Spinal cord (tissue), 10 donors: ENCODE results near the gene BTRC. TPM values are rescaled to one million over a fixed set of nuclear protein-coding genes. Genes with fewer than 3 reads are reported as not detected.
A peak's percentile ranks its signal among the peaks of the same experiment; 100 is the strongest.

ENCODE experiments used
- DNase-seq, 6 donors: peaks; one replicate each; pipeline versions ENCODE4 v3.0.0 to v3.0.0-alpha.2; 2013 to 2015; ENCODE audit warnings: low spot score in 6 of 6, low read depth in 4 of 6
- H3K27ac ChIP-seq: one replicate; pipeline ENCODE4 v1.5.1; 2013; ENCODE audit warnings: low read depth, low read length, control low read depth
- H3K27me3 ChIP-seq: one replicate; pipeline ENCODE4 v1.6.1; 2013; ENCODE audit warnings: low read length; ENCODE audit not compliant: control insufficient read depth, insufficient read depth
- H3K36me3 ChIP-seq: one replicate; pipeline ENCODE4 v1.6.1; 2013; ENCODE audit warnings: low read length; ENCODE audit not compliant: control insufficient read depth, insufficient read depth
- H3K4me1 ChIP-seq: one replicate; pipeline ENCODE4 v1.6.1; 2013; ENCODE audit warnings: low read length; ENCODE audit not compliant: control insufficient read depth, insufficient read depth
- H3K4me3 ChIP-seq: one replicate; pipeline ENCODE4 v1.5.1; 2013; ENCODE audit warnings: low read depth, low read length, control low read depth
- H3K9me3 ChIP-seq: one replicate; pipeline ENCODE4 v1.6.1; 2013; ENCODE audit warnings: low read length; ENCODE audit not compliant: control insufficient read depth, insufficient read depth
- WGBS: methylation state at CpG from one replicate; pipeline ENCODE4 v1.1.5; 2013; ENCODE audit warnings: missing lambda C conversion rate; ENCODE audit not compliant: insufficient coverage; 5-methylcytosine and 5-hydroxymethylcytosine counted together
- polyA plus RNA-seq, 2 donors: library from polyadenylated mRNA; unstranded; fragments of 120-200 nt; gene quantifications; one replicate each; pipeline ENCODE4 v1.2.1, GENCODE V29; 2013; ENCODE audit not compliant: insufficient read length in 2 of 2
- total RNA-seq, 2 donors: library from RNA; depleted of rRNA in 1 of 2; stranded (reverse); fragments of 120-200 nt in 1 of 2; fragments of >200 nt in 1 of 2; gene quantifications; one replicate each; pipeline versions ENCODE4 v1.2.3 to v1.2.4, GENCODE V29; 2013 to 2014
- donor health status: healthy.

The BTRC gene
- total and polyA plus RNA-seq, 4 donors, result 20.1 to 41.5 (median 36.5) TPM

- Histone ChIP-seq H3K4me3 (no peak overlapping the region), H3K4me1 (no peaks in the 10 kb centered on the region), H3K27me3 (no peaks in the 10 kb centered on the region), H3K36me3 (peaks cover 2% of the 10 kb centered on the region), H3K9me3 (no peaks in the 10 kb centered on the region), H3K27ac (no peak overlapping the region)
- DNase-seq, result peak in 1 of 6 donors; percentile 42
- WGBS, result no CpG with 5 or more reads among the region's 3 CpGs
Measured at GRCh38 chr10:101429423-101429822, 75.5 kb downstream of the BTRC start.

- Histone ChIP-seq H3K9me3 (no peaks in the 10 kb centered on the region), H3K27me3 (no peaks in the 10 kb centered on the region), H3K4me1 (no peaks in the 10 kb centered on the region), H3K27ac (no peak overlapping the region), H3K4me3 (no peak overlapping the region), H3K36me3 (no peaks in the 10 kb centered on the region)
- WGBS, result 97% methylated on average over 6 of the region's 6 CpGs
- DNase-seq, result no peak
Measured at GRCh38 chr10:101436302-101436701, 82.3 kb downstream of the BTRC start.

- Histone ChIP-seq H3K4me1 (peaks cover 3% of the 10 kb centered on the region), H3K4me3 (no peak overlapping the region), H3K9me3 (no peaks in the 10 kb centered on the region), H3K27ac (no peak overlapping the region), H3K36me3 (no peaks in the 10 kb centered on the region), H3K27me3 (no peaks in the 10 kb centered on the region)
- DNase-seq, result peak in 2 of 6 donors; percentile 65 to 71
- WGBS, result no CpG with 5 or more reads among the region's 5 CpGs
Measured at GRCh38 chr10:101438881-101439391, 85.0 kb downstream of the BTRC start.

GRCh38 chr10:101441541-101442455 is 87.8 kb downstream of the BTRC start:
- Histone ChIP-seq H3K4me3 (no peak overlapping the region), H3K36me3 (no peaks in the 10 kb centered on the region), H3K4me1 (peaks cover 3% of the 10 kb centered on the region), H3K9me3 (no peaks in the 10 kb centered on the region), H3K27me3 (no peaks in the 10 kb centered on the region), H3K27ac (no peak overlapping the region)
- DNase-seq, result peak in 4 of 6 donors; percentile 38 to 93 (median 66)
- WGBS, result 66% methylated on average over 5 of the region's 17 CpGs

- H3K36me3 ChIP-seq, result no peaks in the 10 kb centered on the region
- H3K4me3 ChIP-seq, result no peak overlapping the region
- H3K27me3 ChIP-seq, result no peaks in the 10 kb centered on the region
- no peaks in the 10 kb centered on the region for H3K9me3 ChIP-seq
- peaks cover 3% of the 10 kb centered on the region for H3K4me1 ChIP-seq
- no CpG with 5 or more reads among the region's 3 CpGs for whole genome bisulfite sequencing
- no peak for DNase-seq
- no peak overlapping the region for H3K27ac ChIP-seq
Measured at GRCh38 chr10:101442456-101442800, 88.5 kb downstream of the BTRC start.

- Histone ChIP-seq H3K4me3 (no peak overlapping the region), H3K36me3 (no peaks in the 10 kb centered on the region)
Measured at GRCh38 chr10:101444058-101444898, 90.3 kb downstream of the BTRC start.

GRCh38 chr10:101446071-101446470 is 92.1 kb downstream of the BTRC start:
- H3K27me3 ChIP-seq, result no peaks in the 10 kb centered on the region
- no peaks in the 10 kb centered on the region for H3K36me3 ChIP-seq
- H3K4me1 ChIP-seq, result peaks cover 3% of the 10 kb centered on the region
- H3K4me3 ChIP-seq, result no peak overlapping the region
- H3K9me3 ChIP-seq, result no peaks in the 10 kb centered on the region
- no peak for DNase-seq
- no CpG with 5 or more reads among the region's 2 CpGs for WGBS
- no peak overlapping the region for H3K27ac ChIP-seq

More at GRCh38 chr10:101444058-101444898, 90.3 kb downstream of the BTRC start:
- H3K27me3 ChIP-seq, result no peaks in the 10 kb centered on the region
- WGBS, result 67% methylated on average over 1 of the region's 2 CpGs
- DNase-seq, result peak in 2 of 6 donors; percentile 10 to 75
- peaks cover 3% of the 10 kb centered on the region for H3K4me1 ChIP-seq
- no peak overlapping the region for H3K27ac ChIP-seq
- no peaks in the 10 kb centered on the region for H3K9me3 ChIP-seq

- no peak overlapping the region for H3K27ac ChIP-seq
- H3K36me3 ChIP-seq, result no peaks in the 10 kb centered on the region
- no peak for DNase-seq
- no peaks in the 10 kb centered on the region for H3K9me3 ChIP-seq
- no peak overlapping the region for H3K4me3 ChIP-seq
- no peaks in the 10 kb centered on the region for H3K27me3 ChIP-seq
- no peaks in the 10 kb centered on the region for H3K4me1 ChIP-seq
- WGBS, result 57% methylated on average over 5 of the region's 7 CpGs
Measured at GRCh38 chr10:101446947-101447346, 93.0 kb downstream of the BTRC start.

- no peaks in the 10 kb centered on the region for H3K27me3 ChIP-seq
- H3K9me3 ChIP-seq, result no peaks in the 10 kb centered on the region
- no peaks in the 10 kb centered on the region for H3K4me1 ChIP-seq
- no CpG with 5 or more reads among the region's 2 CpGs for WGBS
- no peak overlapping the region for H3K27ac ChIP-seq
- no peak for DNase-seq
- no peaks in the 10 kb centered on the region for H3K36me3 ChIP-seq
- no peak overlapping the region for H3K4me3 ChIP-seq
Measured at GRCh38 chr10:101447477-101447876, 93.5 kb downstream of the BTRC start.
